GM19467 (cell line): ENCODE results near the gene TMEM106C.

Source experiments
- ATAC-seq: cut with Tn5 transposase; IDR thresholded peaks from one replicate; pipeline ENCODE4 v1.9.1; 2021; ENCODE audit warnings: mild to moderate bottlenecking, moderate library complexity; ENCODE audit not compliant: unreplicated experiment

The TMEM106C gene

GRCh38 chr12:47979166-47979565 lies 15.8 kb downstream of the TMEM106C start:
- ATAC-seq = no peak

- ATAC-seq = no peak
Observed at GRCh38 chr12:47979686-47980085, 16.3 kb downstream of the TMEM106C start.

- no peak for ATAC-seq
Observed at GRCh38 chr12:47980197-47980596, 16.8 kb downstream of the TMEM106C start.

- ATAC-seq = no peak
Observed at GRCh38 chr12:47980779-47981495, 17.5 kb downstream of the TMEM106C start.

GRCh38 chr12:47981496-47982260 lies 18.3 kb downstream of the TMEM106C start:
- ATAC-seq = no peak

GRCh38 chr12:47982311-47982710 lies 18.9 kb downstream of the TMEM106C start:
- ATAC-seq = no peak

- ATAC-seq = no peak
Observed at GRCh38 chr12:47982770-47983169, 19.4 kb downstream of the TMEM106C start.

- no peak for ATAC-seq
Observed at GRCh38 chr12:47983541-47984115, 20.2 kb downstream of the TMEM106C start.

GRCh38 chr12:47984331-47984801 lies 21.0 kb downstream of the TMEM106C start:
- no peak for ATAC-seq

GRCh38 chr12:47985596-47986290 lies 22.3 kb downstream of the TMEM106C start:
- ATAC-seq = no peak

- no peak for ATAC-seq
Observed at GRCh38 chr12:47986291-47986660, 22.9 kb downstream of the TMEM106C start.

- no peak for ATAC-seq
Observed at GRCh38 chr12:47986832-47987231, 23.4 kb downstream of the TMEM106C start.

- ATAC-seq = no peak
Observed at GRCh38 chr12:47987411-47988072, 24.1 kb downstream of the TMEM106C start.

GRCh38 chr12:47988073-47989022 lies 25.0 kb downstream of the TMEM106C start:
- no peak for ATAC-seq

- ATAC-seq = no peak
Observed at GRCh38 chr12:47989023-47989417, 25.6 kb downstream of the TMEM106C start.

- ATAC-seq = no peak
Observed at GRCh38 chr12:47989666-47990065, 26.3 kb downstream of the TMEM106C start.

GRCh38 chr12:47990351-47991105 lies 27.1 kb downstream of the TMEM106C start:
- peak; percentile 97 for ATAC-seq

- ATAC-seq = no peak
Observed at GRCh38 chr12:47991106-47992061, 28.0 kb downstream of the TMEM106C start.
